K562 (cell line): ENCODE measurements around the gene SHISA5. TPM values are rescaled to one million over a fixed set of nuclear protein-coding genes. Genes with fewer than 3 reads are reported as not detected.

Source experiments
- E2F6 ChIP-seq, 2 experiments: IDR thresholded peaks; 2 replicates each; pipeline ENCODE4 v1.6.1; 2011; ENCODE audit warnings: borderline replicate concordance in 1 of 2, control low read depth in 1 of 2, low read depth in 1 of 2, low read length in 1 of 2, mild to moderate bottlenecking in 1 of 2, mixed read lengths in 1 of 2, moderate library complexity in 1 of 2; ENCODE audit not compliant: insufficient read depth in 1 of 2, insufficient read length in 1 of 2, poor library complexity in 1 of 2, severe bottlenecking in 1 of 2; ENCODE audit errors: extremely low read depth in 1 of 2
- ESRRA ChIP-seq: fragments of 450-650 bp; IDR thresholded peaks from 2 replicates; pipeline ENCODE4 v1.6.1; 2014; ENCODE audit warnings: low read depth, mild to moderate bottlenecking, moderate library complexity, borderline replicate concordance
- NKRF ChIP-seq: fragments of 450-650 bp; IDR thresholded peaks from 2 replicates; pipeline ENCODE4 v1.6.1; 2016; ENCODE audit warnings: borderline replicate concordance
- PCBP1 ChIP-seq: fragments of 200-400 bp; formaldehyde crosslinking; IDR thresholded peaks from 2 replicates; pipeline ENCODE4 v1.6.1; 2018; ENCODE audit warnings: mild to moderate bottlenecking, low read depth, low read length; ENCODE audit not compliant: poor library complexity, severe bottlenecking
- PURB ChIP-seq: sonication (generic); formaldehyde crosslinking; IDR thresholded peaks from 2 replicates; pipeline ENCODE4 v1.9.0; 2021; ENCODE audit warnings: low read depth, mild to moderate bottlenecking, missing genetic modification reagents
- SRF ChIP-seq, 2 experiments: fragments of 250-450, 450-650 bp in 1 of 2; sonication (Bioruptor Pico) in 1 of 2; sonication (generic) in 1 of 2; formaldehyde crosslinking; IDR thresholded peaks; 2 replicates each; pipeline versions ENCODE4 v1.5.0 to v1.5.1; 2020 to 2022; ENCODE audit warnings: mild to moderate bottlenecking in 1 of 2, missing genetic modification reagents in 1 of 2
- THAP12 ChIP-seq: fragments of 250-450 bp; sonication (Bioruptor Pico); IDR thresholded peaks from 2 replicates; pipeline ENCODE4 v1.9.0; 2021; ENCODE audit warnings: mild to moderate bottlenecking, inconsistent platforms
- ZNF436 ChIP-seq: fragments of 250-450, 450-650 bp; sonication (Bioruptor Pico); formaldehyde crosslinking; IDR thresholded peaks from 2 replicates; pipeline ENCODE4 v1.7.0; 2020; ENCODE audit warnings: mild to moderate bottlenecking
- polyA plus RNA-seq, 8 experiments: library from polyadenylated mRNA; depleted of rRNA in 4 of 8; stranded (reverse) in 5 of 8; unstranded in 3 of 8; fragments of >200 nt; fragmentation: Nextera tagmentation in 2 of 8; fragmentation: Illumina TruSeq in 1 of 8; extraction: Ambion mirVana in 2 of 8; extraction: Trizol in 1 of 8; gene quantifications; 2 replicates each; pipeline versions ENCODE4 v1.2.1 to v1.2.3, GENCODE V29; 2011 to 2014; ENCODE audit warnings: inconsistent platforms in 1 of 8, missing spikeins in 1 of 8
- total RNA-seq, 7 experiments: library from RNA; depleted of rRNA in 6 of 7; stranded (reverse); fragments of >200 nt in 6 of 7; fragmentation: Illumina TruSeq in 2 of 7; extraction: Trizol in 2 of 7; gene quantifications; 2 replicates each; pipeline versions ENCODE4 v1.2.1 to v1.2.3, GENCODE V29; 2011 to 2021; ENCODE audit warnings: low replicate concordance in 1 of 7
- TF ChIP-seq, protein P1 (sequence below): fragments of 250-450 bp; sonication (Bioruptor Pico); IDR thresholded peaks from 2 replicates; pipeline ENCODE4 v1.4.0; 2020

The SHISA5 gene
- total and polyA plus RNA-seq, 9 of the 15 experiments (the other 6 are each of a cell fraction or from before 2014, with no cell fraction given) = 8.4 to 85.8 (median 56.1) TPM

DNA sequence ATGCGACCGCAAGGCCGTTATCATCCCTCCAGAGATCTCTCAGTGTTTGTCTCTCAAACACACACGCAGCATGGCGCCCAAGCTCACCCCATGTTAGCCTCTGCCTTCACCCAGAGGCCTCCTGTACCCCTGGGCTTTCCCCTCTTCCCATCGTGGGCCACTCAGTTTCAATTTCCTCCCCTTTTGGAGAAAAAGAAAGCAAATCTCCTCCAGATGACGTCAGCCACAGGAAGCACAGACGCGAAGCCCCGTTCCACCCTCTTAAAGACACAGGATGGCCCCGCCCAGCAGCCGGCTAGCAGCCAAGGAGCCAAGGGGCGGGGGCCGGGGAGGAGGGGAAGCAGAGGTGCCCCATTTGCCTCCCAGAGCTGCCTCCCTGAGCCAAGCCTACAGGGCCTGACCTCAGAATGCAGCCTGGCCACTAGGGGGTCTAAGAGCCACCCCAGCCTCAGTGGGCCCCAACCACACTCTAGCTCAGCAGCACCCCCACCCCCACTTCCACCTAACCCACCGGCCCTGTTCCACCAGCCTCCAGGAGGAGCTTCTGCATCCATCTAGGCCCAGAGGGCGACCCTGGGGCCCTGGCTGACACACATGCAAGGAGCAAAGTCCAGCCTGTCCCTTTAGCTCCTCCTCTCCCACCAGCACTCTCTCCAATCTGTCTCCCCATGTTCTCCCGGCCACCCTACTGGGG lies 30.9 kb downstream of the SHISA5 start (continued):
- TF ChIP-seq E2F6 (IDR thresholded peaks at IDR 0.05; ENCODE audit: borderline replicate concordance in 1 of 2, extremely low read depth in 1 of 2, insufficient read depth in 1 of 2, insufficient read length in 1 of 2, low read depth in 1 of 2, low read length in 1 of 2, poor library complexity in 1 of 2, severe bottlenecking in 1 of 2) = peak in 1 of 2 experiments; percentile 40
- no peak for TF ChIP-seq PCBP1
- TF ChIP-seq ESRRA = peak; percentile 31; the same call in 1 of the 2 replicates
- TF ChIP-seq ZNF436 = no peak
- TF ChIP-seq, protein P1, sequence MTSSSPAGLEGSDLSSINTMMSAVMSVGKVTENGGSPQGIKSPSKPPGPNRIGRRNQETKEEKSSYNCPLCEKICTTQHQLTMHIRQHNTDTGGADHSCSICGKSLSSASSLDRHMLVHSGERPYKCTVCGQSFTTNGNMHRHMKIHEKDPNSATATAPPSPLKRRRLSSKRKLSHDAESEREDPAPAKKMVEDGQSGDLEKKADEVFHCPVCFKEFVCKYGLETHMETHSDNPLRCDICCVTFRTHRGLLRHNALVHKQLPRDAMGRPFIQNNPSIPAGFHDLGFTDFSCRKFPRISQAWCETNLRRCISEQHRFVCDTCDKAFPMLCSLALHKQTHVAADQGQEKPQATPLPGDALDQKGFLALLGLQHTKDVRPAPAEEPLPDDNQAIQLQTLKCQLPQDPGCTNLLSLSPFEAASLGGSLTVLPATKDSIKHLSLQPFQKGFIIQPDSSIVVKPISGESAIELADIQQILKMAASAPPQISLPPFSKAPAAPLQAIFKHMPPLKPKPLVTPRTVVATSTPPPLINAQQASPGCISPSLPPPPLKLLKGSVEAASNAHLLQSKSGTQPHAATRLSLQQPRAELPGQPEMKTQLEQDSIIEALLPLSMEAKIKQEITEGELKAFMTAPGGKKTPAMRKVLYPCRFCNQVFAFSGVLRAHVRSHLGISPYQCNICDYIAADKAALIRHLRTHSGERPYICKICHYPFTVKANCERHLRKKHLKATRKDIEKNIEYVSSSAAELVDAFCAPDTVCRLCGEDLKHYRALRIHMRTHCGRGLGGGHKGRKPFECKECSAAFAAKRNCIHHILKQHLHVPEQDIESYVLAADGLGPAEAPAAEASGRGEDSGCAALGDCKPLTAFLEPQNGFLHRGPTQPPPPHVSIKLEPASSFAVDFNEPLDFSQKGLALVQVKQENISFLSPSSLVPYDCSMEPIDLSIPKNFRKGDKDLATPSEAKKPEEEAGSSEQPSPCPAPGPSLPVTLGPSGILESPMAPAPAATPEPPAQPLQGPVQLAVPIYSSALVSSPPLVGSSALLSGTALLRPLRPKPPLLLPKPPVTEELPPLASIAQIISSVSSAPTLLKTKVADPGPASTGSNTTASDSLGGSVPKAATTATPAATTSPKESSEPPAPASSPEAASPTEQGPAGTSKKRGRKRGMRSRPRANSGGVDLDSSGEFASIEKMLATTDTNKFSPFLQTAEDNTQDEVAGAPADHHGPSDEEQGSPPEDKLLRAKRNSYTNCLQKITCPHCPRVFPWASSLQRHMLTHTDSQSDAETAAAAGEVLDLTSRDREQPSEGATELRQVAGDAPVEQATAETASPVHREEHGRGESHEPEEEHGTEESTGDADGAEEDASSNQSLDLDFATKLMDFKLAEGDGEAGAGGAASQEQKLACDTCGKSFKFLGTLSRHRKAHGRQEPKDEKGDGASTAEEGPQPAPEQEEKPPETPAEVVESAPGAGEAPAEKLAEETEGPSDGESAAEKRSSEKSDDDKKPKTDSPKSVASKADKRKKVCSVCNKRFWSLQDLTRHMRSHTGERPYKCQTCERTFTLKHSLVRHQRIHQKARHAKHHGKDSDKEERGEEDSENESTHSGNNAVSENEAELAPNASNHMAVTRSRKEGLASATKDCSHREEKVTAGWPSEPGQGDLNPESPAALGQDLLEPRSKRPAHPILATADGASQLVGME (CRISPR knock-in tag) = no peak
- TF ChIP-seq NKRF = peak; percentile 74
- peak in 1 of 2 experiments; percentile 89; a peak in 1 of 4 replicates for TF ChIP-seq SRF (CRISPR knock-in tag; IDR thresholded peaks at IDR 0.05)
- no peak for TF ChIP-seq PURB (CRISPR knock-in tag)
- TF ChIP-seq THAP12 = no peak
